ENCODE data around the gene ENTPD2.

ENTPD2 gene

DNA sequence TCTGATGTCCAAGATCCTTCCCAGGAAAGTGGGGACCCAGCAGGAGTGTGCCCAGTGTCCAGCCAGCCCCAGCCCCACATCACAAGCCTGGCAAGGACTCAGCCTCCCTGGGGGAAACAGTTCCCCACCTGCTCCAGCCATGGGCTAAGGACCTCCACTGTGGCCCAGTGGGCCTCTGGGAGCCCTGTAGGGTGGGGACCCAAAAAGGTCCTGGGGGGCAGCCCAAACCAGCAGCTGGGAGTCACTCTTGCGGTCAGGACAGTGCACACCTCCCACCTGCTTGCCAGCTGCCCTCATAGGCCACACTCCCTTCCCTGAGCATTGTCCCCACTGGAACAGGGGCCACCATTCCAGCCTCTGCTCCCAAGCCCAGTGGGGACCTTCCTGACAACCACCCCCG lies 27.5 kb downstream of the ENTPD2 start:
- no peak overlapping the region for H3K9ac ChIP-seq (ENCODE audit: low read length)
- H2AFZ ChIP-seq (ENCODE audit: low read depth, low read length, severe bottlenecking) = no peak overlapping the region
- no peaks in the 10 kb centered on the region for H3F3A ChIP-seq (ENCODE audit: insufficient read depth)
- no peaks in the 10 kb centered on the region for H3K9me3 ChIP-seq (ENCODE audit: insufficient read depth, low read length)
- H3K79me2 ChIP-seq (ENCODE audit: insufficient read depth, low read length) = no peaks in the 10 kb centered on the region
- H4K20me1 ChIP-seq (ENCODE audit: low read depth, low read length) = no peaks in the 10 kb centered on the region
- no peak overlapping the region for H3K4me2 ChIP-seq (ENCODE audit: low read depth, low read length, poor library complexity, severe bottlenecking)
- no peak overlapping the region for H3K4me3 ChIP-seq (ENCODE audit: insufficient read depth, low read length, poor library complexity, severe bottlenecking)
- no peaks in the 10 kb centered on the region for H3K9me2 ChIP-seq (replicated peaks; ENCODE audit: insufficient read depth, low read length)
- H3K27ac ChIP-seq (ENCODE audit: low read depth, low read length) = no peak overlapping the region
- TF ChIP-seq, protein P1, sequence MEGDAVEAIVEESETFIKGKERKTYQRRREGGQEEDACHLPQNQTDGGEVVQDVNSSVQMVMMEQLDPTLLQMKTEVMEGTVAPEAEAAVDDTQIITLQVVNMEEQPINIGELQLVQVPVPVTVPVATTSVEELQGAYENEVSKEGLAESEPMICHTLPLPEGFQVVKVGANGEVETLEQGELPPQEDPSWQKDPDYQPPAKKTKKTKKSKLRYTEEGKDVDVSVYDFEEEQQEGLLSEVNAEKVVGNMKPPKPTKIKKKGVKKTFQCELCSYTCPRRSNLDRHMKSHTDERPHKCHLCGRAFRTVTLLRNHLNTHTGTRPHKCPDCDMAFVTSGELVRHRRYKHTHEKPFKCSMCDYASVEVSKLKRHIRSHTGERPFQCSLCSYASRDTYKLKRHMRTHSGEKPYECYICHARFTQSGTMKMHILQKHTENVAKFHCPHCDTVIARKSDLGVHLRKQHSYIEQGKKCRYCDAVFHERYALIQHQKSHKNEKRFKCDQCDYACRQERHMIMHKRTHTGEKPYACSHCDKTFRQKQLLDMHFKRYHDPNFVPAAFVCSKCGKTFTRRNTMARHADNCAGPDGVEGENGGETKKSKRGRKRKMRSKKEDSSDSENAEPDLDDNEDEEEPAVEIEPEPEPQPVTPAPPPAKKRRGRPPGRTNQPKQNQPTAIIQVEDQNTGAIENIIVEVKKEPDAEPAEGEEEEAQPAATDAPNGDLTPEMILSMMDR (IDR thresholded peaks at IDR 0.05; ENCODE audit: insufficient read depth, low read length, poor library complexity, severe bottlenecking) = no peak
- TF ChIP-seq EZH2phosphoT487 (conservative IDR thresholded peaks at IDR 0.05; ENCODE audit: low read length) = no peak
- no peaks in the 10 kb centered on the region for H3K36me3 ChIP-seq (ENCODE audit: low read length)
- H3K27me3 ChIP-seq (ENCODE audit: low read length) = no peaks in the 10 kb centered on the region

DNA sequence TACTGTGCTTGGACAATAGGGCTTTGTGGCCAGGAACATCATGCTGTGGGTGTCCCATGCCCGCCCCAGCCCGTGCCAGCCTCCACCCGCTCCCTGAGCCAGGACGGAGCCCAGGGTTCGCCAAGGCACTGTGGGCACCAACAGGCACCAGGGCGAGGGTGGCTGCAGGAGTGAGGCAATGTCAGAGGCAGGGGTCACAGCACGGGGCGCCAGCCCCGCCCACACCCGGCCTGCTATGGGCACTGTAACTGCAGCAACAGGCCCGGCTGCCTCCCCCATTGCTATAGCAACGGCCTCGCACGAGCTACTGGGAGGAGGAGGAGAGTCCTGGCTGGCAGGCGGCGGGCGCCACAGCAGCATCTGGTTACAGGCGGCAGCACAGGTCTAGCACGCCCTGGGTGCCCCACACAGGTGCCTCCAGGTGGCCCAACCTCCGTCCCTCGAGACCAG lies 28.3 kb downstream of the ENTPD2 start:
- Histone ChIP-seq H3K27me3 (ENCODE audit: low read length) (no peaks in the 10 kb centered on the region), H3K36me3 (ENCODE audit: low read length) (no peaks in the 10 kb centered on the region), H3F3A (ENCODE audit: insufficient read depth) (no peaks in the 10 kb centered on the region), H3K4me3 (ENCODE audit: insufficient read depth, low read length, poor library complexity, severe bottlenecking) (no peak overlapping the region), H3K79me2 (ENCODE audit: insufficient read depth, low read length) (no peaks in the 10 kb centered on the region), H3K27ac (ENCODE audit: low read depth, low read length) (no peak overlapping the region), H2AFZ (ENCODE audit: low read depth, low read length, severe bottlenecking) (no peak overlapping the region), H3K9ac (ENCODE audit: low read length) (no peak overlapping the region), H3K9me2 (replicated peaks; ENCODE audit: insufficient read depth, low read length) (no peaks in the 10 kb centered on the region), H3K9me3 (ENCODE audit: insufficient read depth, low read length) (no peaks in the 10 kb centered on the region), H3K4me2 (ENCODE audit: low read depth, low read length, poor library complexity, severe bottlenecking) (no peak overlapping the region), H4K20me1 (ENCODE audit: low read depth, low read length) (no peaks in the 10 kb centered on the region)
- TF ChIP-seq EZH2phosphoT487 (conservative IDR thresholded peaks at IDR 0.05; ENCODE audit: low read length) = no peak
- TF ChIP-seq, protein P1 (IDR thresholded peaks at IDR 0.05; ENCODE audit: insufficient read depth, low read length, poor library complexity, severe bottlenecking) = no peak

DNA sequence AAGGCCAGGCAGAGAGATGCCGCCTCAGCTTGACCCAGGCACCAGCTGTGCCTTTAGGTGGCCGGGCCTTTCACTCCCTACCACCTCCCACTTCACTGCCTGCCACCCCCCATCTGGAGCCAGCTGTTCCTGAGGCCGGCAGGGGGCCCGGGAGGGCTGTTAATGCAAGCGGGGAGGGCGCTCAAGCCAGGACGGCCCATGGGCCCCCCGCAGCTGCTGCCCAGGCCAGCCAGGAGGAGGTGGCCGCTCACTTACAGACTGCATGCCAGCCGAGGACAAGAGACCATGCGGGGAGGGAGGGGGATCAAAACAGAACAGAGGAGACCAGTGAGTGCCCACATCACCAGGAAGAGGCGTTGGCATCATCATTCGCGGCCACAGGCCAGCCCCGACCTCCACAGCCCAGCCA lies 30.3 kb downstream of the ENTPD2 start:
- H4K20me1 ChIP-seq (ENCODE audit: low read depth, low read length) = no peaks in the 10 kb centered on the region
- H3K9me2 ChIP-seq (replicated peaks; ENCODE audit: insufficient read depth, low read length) = no peaks in the 10 kb centered on the region
- H3K4me2 ChIP-seq (ENCODE audit: low read depth, low read length, poor library complexity, severe bottlenecking) = no peak overlapping the region
- H3K27ac ChIP-seq (ENCODE audit: low read depth, low read length) = no peak overlapping the region
- no peak overlapping the region for H3K4me3 ChIP-seq (ENCODE audit: insufficient read depth, low read length, poor library complexity, severe bottlenecking)
- TF ChIP-seq, protein P1 (IDR thresholded peaks at IDR 0.05; ENCODE audit: insufficient read depth, low read length, poor library complexity, severe bottlenecking) = no peak
- TF ChIP-seq EZH2phosphoT487 (conservative IDR thresholded peaks at IDR 0.05; ENCODE audit: low read length) = no peak
- no peaks in the 10 kb centered on the region for H3K9me3 ChIP-seq (ENCODE audit: insufficient read depth, low read length)
- no peaks in the 10 kb centered on the region for H3K27me3 ChIP-seq (ENCODE audit: low read length)
- H2AFZ ChIP-seq (ENCODE audit: low read depth, low read length, severe bottlenecking) = no peak overlapping the region
- H3K9ac ChIP-seq (ENCODE audit: low read length) = no peak overlapping the region
- no peaks in the 10 kb centered on the region for H3F3A ChIP-seq (ENCODE audit: insufficient read depth)
- no peaks in the 10 kb centered on the region for H3K36me3 ChIP-seq (ENCODE audit: low read length)
- H3K79me2 ChIP-seq (ENCODE audit: insufficient read depth, low read length) = no peaks in the 10 kb centered on the region
